HG02642 (cell line): ENCODE measurements around the gene UNG.

Experiments used
- ATAC-seq: cut with Tn5 transposase; IDR thresholded peaks from one replicate; pipeline ENCODE4 v1.9.1; 2021; ENCODE audit warnings: mild to moderate bottlenecking; ENCODE audit not compliant: unreplicated experiment, poor library complexity

The UNG gene

DNA sequence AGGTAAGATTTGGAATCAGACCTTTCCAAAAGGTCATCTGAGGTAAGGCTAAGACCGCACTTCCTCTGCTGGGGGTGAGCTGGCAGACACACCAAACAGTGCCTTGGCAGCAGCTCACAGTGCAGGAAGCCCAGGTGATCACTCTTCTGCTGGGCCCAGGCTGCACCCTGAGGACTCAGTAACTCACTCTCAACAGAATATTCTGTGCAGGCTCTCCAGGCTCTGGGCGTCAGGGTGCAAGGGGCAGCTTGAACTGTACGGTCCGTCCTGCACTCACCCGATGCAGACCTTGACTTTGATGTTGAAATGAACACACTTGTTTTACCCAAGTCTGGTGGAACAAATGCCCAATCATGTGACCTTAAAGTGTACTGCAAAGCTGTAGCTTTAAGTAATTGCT lies 10.1 kb upstream of the UNG start:
- no peak for ATAC-seq

DNA sequence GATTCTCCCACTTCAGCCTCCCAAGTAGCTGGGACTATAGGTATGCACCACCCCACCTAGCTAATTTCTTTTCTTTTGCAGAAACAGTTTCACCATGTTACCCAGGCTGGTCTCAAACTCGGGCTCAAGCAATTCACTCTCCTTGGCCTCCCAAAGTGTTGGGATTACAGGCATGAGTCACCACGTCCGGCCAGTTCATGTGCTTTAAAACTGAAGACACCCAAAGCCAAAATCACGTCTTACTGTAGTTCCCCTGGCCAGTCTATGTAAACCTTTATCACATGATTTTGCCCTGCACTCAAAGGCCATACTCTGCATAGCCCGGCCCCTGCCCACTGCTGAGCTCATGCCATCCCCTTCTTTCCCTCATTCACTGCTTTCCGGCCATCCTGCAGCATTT lies 8.6 kb upstream of the UNG start:
- ATAC-seq = no peak

DNA sequence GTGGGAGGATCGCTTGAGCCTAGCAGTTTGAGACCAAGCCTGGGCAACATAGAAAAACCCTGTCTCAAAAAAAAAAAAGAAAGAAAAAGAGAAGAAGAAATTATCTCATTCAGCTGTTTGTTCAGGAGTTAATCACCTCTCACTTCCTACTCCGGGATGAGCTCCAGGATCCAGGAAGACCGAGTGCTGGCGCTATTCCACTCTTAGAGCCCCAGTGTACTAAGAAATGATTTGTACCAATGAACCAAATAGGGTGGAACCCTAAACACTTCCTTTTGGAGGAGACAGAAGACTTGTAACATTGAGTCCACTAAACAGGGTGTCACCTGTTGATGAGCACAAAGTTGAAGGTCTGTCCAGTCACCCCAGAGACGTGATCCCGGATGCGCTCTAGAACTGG lies 7.7 kb upstream of the UNG start:
- ATAC-seq = no peak

DNA sequence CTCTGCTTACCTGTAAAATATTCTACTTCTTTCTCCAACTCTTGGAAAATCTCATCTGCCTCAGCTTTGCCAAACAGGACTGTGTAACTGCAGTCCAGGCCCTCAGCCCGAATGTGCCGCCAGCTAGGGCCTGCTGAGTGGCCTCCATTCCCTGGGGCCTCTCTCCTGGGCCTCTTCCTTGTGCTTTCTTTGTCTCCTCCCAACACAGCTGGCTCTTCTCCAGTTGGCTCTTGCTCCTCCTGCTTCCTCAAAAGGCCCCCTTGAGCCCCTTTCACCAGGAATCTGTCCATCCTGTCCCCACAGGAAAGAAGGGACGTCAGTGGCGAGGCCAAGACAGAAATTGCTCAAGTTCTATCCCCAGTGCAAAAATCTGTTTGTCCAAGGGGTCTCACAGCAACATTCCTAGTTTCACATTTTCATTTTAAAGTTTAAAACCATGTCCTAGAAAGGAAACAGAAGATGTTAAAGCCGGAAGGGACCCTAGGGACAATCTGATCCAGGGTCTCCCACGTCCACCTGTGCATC lies 4.8 kb upstream of the UNG start:
- ATAC-seq = no peak

DNA sequence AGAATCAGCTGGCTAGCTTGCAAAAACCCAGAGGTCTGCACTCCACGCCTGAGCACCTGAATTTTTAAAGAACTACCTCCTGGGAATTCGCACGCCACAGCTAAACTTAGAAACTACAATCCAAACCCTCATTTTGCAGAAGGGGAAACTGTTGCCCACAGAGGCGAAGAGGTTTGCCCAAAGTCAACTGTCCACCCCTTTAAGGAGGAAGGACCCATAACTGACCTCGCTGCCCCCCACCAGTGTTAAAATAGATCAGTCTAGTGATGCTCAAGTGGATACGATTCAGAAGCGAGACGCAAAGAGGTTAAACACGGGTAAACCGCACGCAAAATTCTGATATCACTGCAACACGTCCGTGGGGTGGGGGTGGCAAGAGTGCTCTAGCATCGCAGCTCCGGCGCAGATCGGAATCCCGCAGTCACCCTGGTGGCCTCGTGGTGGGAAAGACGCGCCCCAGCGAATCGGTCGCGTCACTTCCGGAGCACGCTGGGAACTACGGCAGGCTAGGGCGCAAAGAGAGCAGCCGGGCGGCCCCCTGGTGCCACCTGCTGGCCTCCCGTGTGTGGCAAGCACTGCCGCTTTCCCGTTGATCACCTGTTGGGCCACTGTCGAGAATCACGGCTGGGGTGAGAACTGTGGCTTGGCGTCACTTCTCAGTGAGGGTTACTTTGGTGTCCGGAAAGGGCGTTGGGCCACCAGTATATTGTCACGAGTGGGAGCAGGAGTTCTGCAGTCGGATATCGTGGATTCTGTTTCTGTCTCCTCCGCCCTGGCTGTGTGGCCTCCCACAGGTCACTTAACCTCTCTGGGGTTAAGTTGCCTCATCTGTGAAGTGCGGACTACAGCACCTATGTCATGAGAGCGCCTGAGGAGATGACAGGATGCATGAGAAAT lies 4.1 kb upstream of the UNG start, which contains the start of gene ALKBH2:
Gene ALKBH2, minus strand, starts transcription at position 451 of the 897 bp plus-strand sequence. CDS start 686 bp downstream, outside the sequence.
- ATAC-seq = peak; percentile 64

DNA sequence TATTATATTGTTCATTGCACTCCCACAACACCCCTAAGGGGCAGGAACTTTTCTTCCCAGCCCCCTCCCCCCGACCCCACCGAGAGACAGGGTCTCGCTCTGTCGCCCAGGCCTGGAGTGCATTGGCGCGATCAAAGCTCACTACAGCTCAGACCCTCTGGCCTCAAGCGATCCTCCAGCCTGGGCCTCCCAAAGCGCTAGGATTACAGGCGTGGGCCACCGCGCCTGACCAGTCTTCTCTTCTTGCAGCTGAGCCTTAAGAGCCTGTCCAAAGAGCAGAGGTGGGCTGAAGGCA lies 310 bp upstream of the UNG start:
- ATAC-seq = no peak

DNA sequence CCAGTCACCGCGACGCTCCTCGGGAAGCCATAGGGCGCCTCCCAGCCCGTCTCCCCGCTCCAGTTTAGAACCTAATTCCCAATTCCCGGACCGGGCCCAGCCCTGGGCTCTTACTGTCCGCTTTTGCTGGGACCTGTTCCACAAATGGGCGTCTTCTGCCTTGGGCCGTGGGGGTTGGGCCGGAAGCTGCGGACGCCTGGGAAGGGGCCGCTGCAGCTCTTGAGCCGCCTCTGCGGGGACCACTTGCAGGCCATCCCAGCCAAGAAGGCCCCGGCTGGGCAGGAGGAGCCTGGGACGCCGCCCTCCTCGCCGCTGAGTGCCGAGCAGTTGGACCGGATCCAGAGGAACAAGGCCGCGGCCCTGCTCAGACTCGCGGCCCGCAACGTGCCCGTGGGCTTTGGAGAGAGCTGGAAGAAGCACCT lies 797 bp downstream of the UNG start:
- ATAC-seq = peak; percentile 29

DNA sequence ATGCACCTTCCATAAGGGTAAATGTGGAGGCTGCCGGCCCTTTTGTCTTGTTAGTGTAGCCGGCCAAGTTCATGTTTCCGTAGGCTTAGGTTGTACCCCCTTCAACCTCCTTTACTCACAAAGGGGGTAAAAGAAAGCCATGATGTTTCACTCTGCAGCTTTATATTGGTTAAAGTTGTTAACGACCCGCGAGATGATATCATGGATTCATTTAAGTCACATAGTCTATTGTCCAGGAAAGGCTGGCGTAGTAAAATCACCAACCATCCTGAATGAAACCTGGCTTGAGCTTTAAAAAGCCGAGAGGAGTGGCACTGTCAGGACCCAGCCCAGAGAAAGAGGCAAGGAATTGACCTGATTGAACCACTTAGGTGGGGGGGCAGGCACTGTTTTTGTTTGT lies 1.3 kb downstream of the UNG start:
- no peak for ATAC-seq

DNA sequence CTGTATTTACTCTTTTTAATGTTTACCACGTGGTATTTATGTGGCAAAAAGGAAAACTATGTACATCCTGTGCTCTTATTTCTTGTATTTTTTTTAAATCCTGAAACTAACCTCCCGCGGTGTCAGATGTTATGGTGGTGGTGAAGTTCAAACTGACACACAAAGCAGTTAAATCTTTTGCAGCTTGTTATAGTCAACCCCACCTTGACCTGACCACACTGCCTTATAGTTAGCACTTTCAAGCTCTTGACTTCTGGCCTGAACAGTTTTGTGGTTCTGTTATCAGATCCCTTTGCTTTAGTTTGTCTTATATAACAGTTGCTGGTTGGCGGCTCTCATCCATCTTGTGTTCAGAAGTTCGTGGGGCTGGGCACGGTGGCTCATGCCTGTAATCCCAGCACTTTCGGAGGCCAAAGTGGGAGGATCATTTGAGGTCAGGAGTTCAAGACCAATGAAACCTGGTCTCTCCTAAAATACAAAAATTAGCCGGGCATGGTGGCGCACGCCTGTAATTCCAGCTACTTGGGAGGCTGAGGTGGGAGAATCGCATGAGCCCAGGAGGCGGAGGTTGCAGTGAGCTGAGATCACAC lies 2.1 kb downstream of the UNG start:
- no peak for ATAC-seq

DNA sequence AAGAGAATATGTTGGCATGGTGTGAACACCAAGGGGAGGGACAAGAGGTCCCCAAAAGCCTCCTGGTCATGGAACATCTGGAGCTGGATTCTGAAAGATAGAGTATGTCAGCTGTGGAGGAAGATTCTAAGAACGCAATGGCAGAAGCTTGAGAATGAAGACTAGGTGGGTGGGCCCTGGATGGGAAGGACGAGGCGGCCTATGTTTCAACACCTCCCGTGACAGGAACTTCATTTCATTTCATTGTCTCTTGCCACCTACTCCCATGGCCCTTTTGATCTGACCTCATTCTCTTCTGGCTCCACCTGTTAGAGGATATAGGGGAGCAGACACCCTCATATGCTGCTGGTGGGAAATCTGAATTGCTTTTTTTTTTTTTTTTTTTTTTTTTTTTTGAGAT lies 3.3 kb downstream of the UNG start:
- no peak for ATAC-seq

DNA sequence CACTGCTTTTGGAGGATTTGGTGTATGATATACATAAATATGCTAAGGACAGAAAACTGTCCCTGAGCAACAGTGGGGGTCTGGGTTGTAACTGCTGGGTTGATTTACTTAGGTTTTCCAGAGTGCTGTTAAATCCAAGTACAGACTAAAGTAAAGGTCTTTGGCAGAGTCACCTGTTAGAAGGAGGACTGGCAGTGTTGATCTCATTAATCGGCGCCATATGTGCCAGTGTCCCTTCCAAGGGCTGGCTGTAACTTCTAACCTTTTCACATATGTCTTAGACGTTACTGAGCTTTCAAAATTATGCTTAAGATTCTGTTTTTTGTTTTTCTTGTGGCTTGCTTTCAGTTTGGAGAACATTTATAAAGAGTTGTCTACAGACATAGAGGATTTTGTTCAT lies 5.1 kb downstream of the UNG start:
- no peak for ATAC-seq

DNA sequence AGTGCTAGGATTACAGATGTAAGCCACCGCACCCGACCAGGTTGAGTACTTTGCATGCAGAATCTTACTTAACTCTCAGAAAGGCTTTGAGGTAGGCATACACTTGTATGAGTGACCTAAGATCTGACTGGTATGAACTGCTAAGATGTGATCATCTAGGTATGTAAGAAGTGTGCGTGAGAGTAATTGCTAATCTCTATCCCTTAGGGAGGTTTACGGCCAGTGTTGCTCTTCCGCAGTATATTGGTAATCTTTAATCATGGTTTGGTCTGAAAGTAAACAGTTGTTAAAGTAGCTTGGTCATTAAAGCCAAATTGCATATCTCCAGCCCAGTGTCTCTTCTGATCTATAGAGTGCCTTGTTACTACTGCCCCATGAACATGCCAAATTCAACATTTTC lies 7.8 kb downstream of the UNG start:
- no peak for ATAC-seq

DNA sequence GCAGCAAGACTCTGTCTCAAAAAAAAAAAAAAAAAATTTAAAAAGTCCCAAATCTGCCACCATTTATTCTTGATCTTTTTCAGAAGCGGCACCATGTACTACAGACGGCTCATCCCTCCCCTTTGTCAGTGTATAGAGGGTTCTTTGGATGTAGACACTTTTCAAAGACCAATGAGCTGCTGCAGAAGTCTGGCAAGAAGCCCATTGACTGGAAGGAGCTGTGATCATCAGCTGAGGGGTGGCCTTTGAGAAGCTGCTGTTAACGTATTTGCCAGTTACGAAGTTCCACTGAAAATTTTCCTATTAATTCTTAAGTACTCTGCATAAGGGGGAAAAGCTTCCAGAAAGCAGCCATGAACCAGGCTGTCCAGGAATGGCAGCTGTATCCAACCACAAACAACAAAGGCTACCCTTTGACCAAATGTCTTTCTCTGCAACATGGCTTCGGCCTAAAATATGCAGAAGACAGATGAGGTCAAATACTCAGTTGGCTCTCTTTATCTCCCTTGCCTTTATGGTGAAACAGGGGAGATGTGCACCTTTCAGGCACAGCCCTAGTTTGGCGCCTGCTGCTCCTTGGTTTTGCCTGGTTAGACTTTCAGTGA lies 12.5 kb downstream of the UNG start:
- ATAC-seq = no peak

DNA sequence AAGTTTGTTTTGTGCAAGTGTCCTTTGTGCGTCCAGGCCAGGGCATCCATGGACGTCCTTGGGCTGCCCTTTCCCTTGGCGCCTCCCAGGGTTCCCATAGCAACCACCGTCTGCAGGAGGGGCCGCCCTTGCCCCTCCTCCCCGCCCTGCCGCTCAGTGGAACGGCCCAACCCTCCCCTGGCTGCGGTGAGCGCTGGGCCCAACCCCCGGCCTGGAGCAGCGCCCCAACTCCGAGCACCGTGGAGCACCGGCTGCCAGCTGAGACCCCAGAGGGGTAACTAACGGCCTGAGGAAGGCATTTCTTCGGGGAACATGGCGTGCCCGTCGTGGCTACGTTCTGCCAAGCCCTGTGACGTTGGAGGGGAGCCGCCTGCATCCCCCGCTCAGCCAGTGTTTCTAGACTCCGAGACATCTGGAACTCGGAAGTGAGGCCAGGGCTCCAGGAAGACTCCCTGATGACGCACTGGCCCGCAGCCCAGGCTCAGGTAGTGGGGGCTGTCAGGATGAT lies 13.6 kb downstream of the UNG start:
- ATAC-seq = peak; percentile 54

DNA sequence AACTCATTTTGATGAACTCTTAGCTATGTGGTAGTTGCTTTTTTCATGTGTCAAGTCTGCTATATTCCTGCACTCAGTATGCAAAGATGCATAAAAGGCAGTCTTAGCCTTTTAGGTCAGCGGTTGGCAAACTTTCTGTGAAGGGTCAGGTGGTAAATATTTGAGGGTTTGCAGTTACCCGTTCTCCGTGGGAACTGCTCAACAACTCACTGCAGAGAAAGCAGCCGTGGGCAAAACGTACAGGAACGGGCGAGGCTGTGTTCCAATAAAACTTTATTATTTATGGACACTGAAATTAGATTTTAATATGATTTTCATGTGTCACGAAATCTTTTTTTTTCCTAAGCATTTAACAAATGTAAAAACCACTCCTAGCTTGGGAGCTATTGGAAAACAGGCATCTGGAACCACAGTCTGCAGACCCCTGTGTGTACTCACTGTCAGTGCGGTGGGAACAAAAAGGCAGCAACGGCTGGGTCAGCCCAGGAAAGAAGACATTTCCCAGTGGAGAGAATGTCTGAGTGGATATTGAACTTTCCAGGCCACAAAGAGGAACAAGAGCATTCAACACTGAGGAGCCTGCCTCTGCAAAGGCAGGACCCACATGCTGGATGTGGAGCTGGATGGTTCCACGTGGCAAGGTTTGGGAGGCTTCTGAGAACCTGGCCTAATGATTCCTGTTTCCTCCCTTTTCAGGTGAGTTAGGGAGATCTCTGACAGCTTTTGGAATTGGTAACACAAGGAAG lies 15.5 kb downstream of the UNG start:
- ATAC-seq = no peak

DNA sequence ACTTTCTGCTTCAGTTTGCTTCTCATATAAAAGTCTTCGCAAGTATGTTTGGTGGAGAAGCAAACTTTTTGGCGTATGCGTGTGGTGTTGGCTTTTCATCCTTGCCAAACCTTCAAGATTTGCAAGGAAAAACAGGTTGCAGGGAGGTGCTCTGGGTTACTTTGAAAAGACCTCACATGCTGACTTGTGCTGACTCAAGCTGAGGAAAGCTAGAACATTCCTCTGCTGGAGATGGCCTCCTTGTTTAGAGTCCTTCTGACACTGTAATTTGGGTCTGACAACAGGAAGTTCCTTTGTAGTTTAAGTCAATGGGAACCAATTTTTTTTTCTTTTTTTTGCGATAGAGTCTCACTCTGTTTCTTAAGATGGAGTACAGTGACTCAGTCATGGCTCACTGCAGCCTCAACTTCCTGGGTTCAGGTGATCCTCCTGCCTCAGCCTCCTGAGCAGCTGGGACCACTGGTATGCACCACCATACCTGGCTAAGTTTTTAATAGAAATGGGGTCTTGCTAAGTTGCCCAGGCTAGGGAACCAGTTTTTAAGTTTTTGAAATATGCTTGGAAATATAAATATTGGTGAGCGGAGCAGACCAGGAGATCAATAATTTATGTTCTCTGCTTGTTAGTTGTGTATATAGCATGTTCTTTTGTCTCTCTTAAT lies 16.4 kb downstream of the UNG start:
- ATAC-seq = no peak

DNA sequence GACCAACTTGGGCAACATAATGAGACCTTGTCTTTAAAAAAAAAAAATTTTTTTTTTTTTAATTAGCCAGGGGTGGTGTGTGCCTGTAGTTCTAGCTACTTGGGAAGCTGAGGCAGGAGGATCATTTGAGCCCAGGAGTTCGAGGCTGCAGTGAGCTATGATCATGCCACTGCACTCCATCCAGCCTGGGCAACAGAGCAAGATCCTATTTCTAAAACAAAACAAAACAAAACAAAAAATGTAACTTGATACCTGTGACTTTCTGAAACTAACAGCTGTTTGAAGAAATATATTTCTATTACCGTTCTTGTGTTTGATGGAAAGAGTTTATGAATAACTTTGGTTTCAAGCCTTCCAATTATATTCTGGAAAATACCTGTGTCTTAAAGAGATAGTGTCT lies 17.2 kb downstream of the UNG start:
- no peak for ATAC-seq

DNA sequence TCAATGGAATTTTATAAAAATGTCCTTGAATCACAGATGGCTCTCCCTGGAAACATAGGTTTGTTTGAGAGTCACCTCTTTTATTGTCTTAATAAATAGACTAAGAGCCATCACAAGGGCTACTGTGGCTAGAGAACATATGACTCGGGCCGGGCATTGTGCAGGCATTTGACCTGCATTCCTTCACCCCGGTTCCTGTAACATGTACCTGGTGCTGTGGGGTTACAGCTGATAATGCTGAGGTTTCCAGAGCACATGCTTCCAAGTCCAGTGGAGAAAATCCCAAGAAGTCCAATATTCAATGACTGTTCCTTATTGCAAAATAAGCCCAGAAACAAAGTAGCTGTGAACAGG lies 18.0 kb downstream of the UNG start:
- ATAC-seq = no peak

DNA sequence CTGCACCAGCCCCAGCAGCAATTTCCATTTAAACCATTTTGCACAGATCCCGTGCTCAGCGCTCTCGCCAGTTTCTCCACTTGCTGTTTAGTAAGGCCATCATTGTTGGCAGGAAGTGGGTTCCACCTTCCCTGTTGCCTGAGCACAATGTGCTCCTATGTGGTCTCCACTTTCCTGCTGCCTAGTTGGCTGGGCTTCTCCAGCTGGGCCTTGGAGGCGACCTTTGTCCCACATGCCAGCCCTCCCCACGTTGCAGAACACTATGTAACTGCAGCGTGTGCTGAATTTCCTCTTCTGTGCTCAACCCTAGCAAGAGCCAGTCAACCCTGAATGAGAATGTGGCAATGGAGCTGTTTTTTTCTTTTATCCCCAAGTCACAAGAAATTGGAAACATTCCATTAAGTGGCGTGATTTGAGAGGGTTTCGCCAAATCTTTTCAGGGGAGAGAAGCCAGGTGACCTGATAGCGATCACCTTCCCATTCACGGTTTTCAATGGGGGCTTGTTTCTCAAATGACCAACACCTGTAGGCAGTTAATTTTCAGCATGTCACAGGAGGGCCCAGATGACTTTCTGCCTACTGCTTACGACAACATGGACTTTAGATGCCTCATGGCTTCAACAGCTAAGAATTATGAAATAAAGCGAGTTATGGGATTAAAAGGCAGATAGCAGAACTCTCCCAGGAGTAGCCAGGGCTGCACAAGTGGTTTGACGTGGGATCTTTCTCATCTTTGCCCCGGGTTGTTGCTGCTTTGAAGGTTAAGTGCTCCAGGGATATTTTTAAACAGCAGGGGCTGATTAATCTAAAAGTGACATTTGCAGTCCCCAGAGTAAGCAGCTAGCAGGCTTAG lies 18.6 kb downstream of the UNG start, which contains the start of gene ACACB:
Gene ACACB, plus strand, starts transcription at position 830 of the 853 bp plus-strand sequence. CDS start 22,819 bp downstream, outside the sequence.
- ATAC-seq = no peak
